ENCODE results near the gene ARID1B. TPM values are rescaled to one million over a fixed set of nuclear protein-coding genes. Genes with fewer than 3 reads are reported as not detected.

The ARID1B gene
- total and polyA plus RNA-seq, 9 donors = 44.2 to 72.5 (median 63.5) TPM

- no peak overlapping the region for H3K27ac ChIP-seq (ENCODE audit: low read length)
- H3K4me3 ChIP-seq (ENCODE audit: low read length) = no peak overlapping the region
- whole genome bisulfite sequencing (ENCODE audit: insufficient coverage) = 95% methylated on average over 4 of the region's 7 CpGs
- no peak for DNase-seq
- no peaks in the 10 kb centered on the region for H3K36me3 ChIP-seq (ENCODE audit: control insufficient read depth, insufficient read depth, low read length)
- no peaks in the 10 kb centered on the region for H3K27me3 ChIP-seq (ENCODE audit: control insufficient read depth, insufficient read depth, low read length)
- H3K4me1 ChIP-seq (ENCODE audit: control insufficient read depth, insufficient read depth, low read length) = peaks cover 2% of the 10 kb centered on the region
- H3K9me3 ChIP-seq (replicated peaks; ENCODE audit: control insufficient read depth, low read depth, low read length) = no peaks in the 10 kb centered on the region
Measured at GRCh38 chr6:157096522-157096921, 319.3 kb downstream of the ARID1B start.

- H3K9me3 ChIP-seq (replicated peaks; ENCODE audit: control insufficient read depth, low read depth, low read length) = no peaks in the 10 kb centered on the region
- H3K4me3 ChIP-seq (ENCODE audit: low read length) = no peak overlapping the region
- H3K4me1 ChIP-seq (ENCODE audit: control insufficient read depth, insufficient read depth, low read length) = peaks cover 2% of the 10 kb centered on the region
- no peak overlapping the region for H3K27ac ChIP-seq (ENCODE audit: low read length)
- 67% methylated on average over 9 of the region's 16 CpGs for WGBS (ENCODE audit: insufficient coverage)
- no peaks in the 10 kb centered on the region for H3K27me3 ChIP-seq (ENCODE audit: control insufficient read depth, insufficient read depth, low read length)
- DNase-seq = no peak
- H3K36me3 ChIP-seq (ENCODE audit: control insufficient read depth, insufficient read depth, low read length) = no peaks in the 10 kb centered on the region
Measured at GRCh38 chr6:157097255-157097955, 320.2 kb downstream of the ARID1B start.

- H3K4me3 ChIP-seq (ENCODE audit: low read length) = no peak overlapping the region
- WGBS (ENCODE audit: insufficient coverage) = 100% methylated on average over 7 of the region's 8 CpGs
- no peaks in the 10 kb centered on the region for H3K9me3 ChIP-seq (replicated peaks; ENCODE audit: control insufficient read depth, low read depth, low read length)
- H3K27me3 ChIP-seq (ENCODE audit: control insufficient read depth, insufficient read depth, low read length) = no peaks in the 10 kb centered on the region
- no peaks in the 10 kb centered on the region for H3K36me3 ChIP-seq (ENCODE audit: control insufficient read depth, insufficient read depth, low read length)
- no peaks in the 10 kb centered on the region for H3K4me1 ChIP-seq (ENCODE audit: control insufficient read depth, insufficient read depth, low read length)
- H3K27ac ChIP-seq (ENCODE audit: low read length) = no peak overlapping the region
- DNase-seq = no peak
Measured at GRCh38 chr6:157098999-157099398, 321.8 kb downstream of the ARID1B start.

DNA sequence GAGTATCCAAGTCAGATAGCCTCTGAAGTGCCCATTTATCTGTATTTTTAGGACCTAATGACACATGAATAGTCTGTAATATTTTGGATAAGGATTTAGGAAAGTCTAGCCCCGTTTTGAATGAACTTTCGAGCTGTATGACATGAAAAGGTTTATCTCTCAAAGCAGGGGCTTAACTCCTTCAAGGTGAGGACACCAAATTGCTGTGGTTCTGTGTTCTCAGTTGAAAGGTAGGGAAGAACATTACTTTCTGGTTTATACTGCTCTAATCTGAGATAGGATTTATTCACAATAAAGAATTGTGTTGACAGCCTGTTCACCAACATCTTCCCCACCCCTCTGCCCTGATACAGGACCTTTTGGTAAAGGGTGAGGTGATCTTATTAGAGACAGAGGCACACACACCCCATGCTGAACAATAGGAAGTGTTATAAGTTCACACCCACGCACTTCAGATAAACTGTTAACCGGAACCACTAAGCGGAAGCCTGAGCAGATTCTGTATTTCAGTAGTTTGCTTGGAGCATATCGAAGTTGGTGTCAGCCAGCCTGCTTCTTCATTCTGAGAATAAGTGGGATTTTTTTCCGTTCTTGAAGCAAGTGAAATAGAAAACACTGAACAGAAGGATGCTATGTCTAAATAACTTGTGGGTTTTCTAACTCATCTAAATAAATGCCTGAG is 322.9 kb downstream of the ARID1B start:
- no peak for DNase-seq
- WGBS (ENCODE audit: insufficient coverage) = 82% methylated on average over 4 of the region's 7 CpGs
- H3K36me3 ChIP-seq (ENCODE audit: control insufficient read depth, insufficient read depth, low read length) = no peaks in the 10 kb centered on the region
- H3K9me3 ChIP-seq (replicated peaks; ENCODE audit: control insufficient read depth, low read depth, low read length) = no peaks in the 10 kb centered on the region
- no peak overlapping the region for H3K4me3 ChIP-seq (ENCODE audit: low read length)
- H3K4me1 ChIP-seq (ENCODE audit: control insufficient read depth, insufficient read depth, low read length) = no peaks in the 10 kb centered on the region
- no peaks in the 10 kb centered on the region for H3K27me3 ChIP-seq (ENCODE audit: control insufficient read depth, insufficient read depth, low read length)
- H3K27ac ChIP-seq (ENCODE audit: low read length) = no peak overlapping the region

DNA sequence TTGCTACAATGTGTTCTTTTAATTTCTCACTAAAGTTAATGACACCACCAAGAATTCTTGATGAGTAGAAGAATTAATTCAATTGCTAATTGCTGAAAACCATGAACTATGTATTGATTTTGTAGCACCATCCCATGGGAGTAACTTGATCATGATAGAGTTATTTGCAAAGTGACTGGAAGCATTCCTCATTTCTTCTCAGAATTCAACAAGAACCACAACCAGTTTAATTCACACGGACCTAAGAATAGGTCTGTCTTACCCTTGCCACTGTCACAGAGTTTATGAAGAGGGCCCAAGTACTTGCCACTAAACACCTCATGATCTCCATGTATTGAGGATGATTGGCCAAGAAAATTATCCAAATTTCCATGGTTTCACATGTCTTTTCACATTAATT is 324.0 kb downstream of the ARID1B start:
- Histone ChIP-seq H3K4me3 (ENCODE audit: low read length) (no peak overlapping the region), H3K4me1 (ENCODE audit: control insufficient read depth, insufficient read depth, low read length) (no peaks in the 10 kb centered on the region), H3K36me3 (ENCODE audit: control insufficient read depth, insufficient read depth, low read length) (no peaks in the 10 kb centered on the region), H3K27me3 (ENCODE audit: control insufficient read depth, insufficient read depth, low read length) (no peaks in the 10 kb centered on the region), H3K9me3 (replicated peaks; ENCODE audit: control insufficient read depth, low read depth, low read length) (no peaks in the 10 kb centered on the region), H3K27ac (ENCODE audit: low read length) (no peak overlapping the region)
- no peak for DNase-seq
- WGBS (ENCODE audit: insufficient coverage) = no CpG with 5 or more reads among the region's 1 CpG

- Histone ChIP-seq H3K9me3 (replicated peaks; ENCODE audit: control insufficient read depth, low read depth, low read length) (no peaks in the 10 kb centered on the region), H3K4me3 (ENCODE audit: low read length) (no peak overlapping the region), H3K27ac (ENCODE audit: low read length) (no peak overlapping the region), H3K27me3 (ENCODE audit: control insufficient read depth, insufficient read depth, low read length) (no peaks in the 10 kb centered on the region), H3K4me1 (ENCODE audit: control insufficient read depth, insufficient read depth, low read length) (peaks cover 2% of the 10 kb centered on the region), H3K36me3 (ENCODE audit: control insufficient read depth, insufficient read depth, low read length) (no peaks in the 10 kb centered on the region)
- DNase-seq = no peak
- WGBS (ENCODE audit: insufficient coverage) = no CpG with 5 or more reads among the region's 1 CpG
Measured at GRCh38 chr6:157104803-157105202, 327.6 kb downstream of the ARID1B start.

DNA sequence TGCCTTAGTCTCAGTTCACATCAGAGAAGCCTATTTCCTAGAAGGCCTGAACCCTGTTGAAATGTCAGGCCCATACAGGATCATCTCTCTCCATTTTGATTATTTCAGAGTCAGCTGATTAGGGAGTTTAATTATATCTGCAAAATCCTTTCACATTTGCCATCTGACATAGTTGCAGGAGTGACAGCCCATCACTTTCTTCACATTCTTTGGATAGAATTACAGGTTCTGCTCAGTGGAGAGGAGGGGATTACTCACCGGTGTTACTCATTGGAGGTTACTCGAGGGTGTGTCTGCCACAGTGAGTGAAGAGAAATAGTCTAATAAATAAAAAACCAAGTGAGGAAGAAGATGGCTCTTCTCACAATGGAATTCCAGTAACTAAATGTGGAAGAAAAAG is 329.3 kb downstream of the ARID1B start:
- WGBS (ENCODE audit: insufficient coverage) = no CpG with 5 or more reads among the region's 2 CpGs
- DNase-seq = no peak
- H3K4me1 ChIP-seq (ENCODE audit: control insufficient read depth, insufficient read depth, low read length) = peaks cover 2% of the 10 kb centered on the region
- H3K27ac ChIP-seq (ENCODE audit: low read length) = no peak overlapping the region
- H3K27me3 ChIP-seq (ENCODE audit: control insufficient read depth, insufficient read depth, low read length) = no peaks in the 10 kb centered on the region
- H3K9me3 ChIP-seq (replicated peaks; ENCODE audit: control insufficient read depth, low read depth, low read length) = no peaks in the 10 kb centered on the region
- H3K36me3 ChIP-seq (ENCODE audit: control insufficient read depth, insufficient read depth, low read length) = peaks cover 4% of the 10 kb centered on the region
- H3K4me3 ChIP-seq (ENCODE audit: low read length) = no peak overlapping the region

DNA sequence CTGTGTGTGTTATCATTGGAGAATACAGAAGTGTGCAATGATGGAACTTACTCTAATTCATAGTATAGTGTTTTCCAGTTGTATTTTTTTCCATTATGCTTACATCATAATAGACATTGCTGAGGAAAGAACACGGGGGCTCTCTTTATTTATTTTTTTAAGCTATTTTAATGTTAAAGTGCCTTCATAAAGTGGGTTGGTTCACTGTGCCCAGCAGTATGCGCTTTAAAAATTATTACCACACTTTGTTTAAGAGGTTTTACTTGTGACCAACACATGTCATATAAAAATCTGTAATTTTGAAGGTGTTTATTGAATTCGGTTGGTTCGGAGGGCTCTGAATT is 330.4 kb downstream of the ARID1B start:
- no peak overlapping the region for H3K27ac ChIP-seq (ENCODE audit: low read length)
- no CpG with 5 or more reads among the region's 4 CpGs for WGBS (ENCODE audit: insufficient coverage)

DNA sequence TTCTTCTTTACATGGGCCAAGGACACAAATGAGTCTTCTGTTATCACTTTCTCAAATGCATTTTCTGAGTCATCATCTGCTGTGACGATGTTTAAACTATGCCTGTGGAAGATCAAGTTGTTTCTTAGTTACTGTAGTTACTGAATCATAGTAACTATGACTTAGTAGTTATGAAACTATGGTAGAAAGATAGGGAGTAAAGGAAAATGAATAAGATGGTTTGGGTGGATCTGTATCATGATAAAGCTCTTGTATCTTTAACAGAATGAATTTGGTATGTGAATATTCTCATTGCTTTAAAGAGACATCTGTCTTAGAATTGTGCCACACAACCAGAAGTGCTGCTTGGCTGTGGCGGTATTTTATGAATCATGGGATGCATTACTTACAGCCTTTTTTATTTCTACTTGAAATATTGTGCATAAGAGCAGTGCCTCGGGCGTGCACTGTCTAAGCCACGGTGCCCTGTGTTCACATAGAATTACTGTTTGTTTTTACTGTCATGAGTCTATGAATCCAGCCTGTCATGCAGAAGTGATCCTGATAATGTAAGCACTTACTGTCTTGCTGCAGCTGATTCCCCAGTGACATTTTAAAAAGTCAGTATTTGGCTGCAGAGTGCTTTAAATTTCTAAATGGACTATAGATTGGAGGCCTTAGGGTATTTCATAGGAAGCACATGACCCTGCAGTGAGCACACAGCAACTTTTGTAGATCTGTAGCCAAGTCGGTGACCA is 330.9 kb downstream of the ARID1B start:
- no peaks in the 10 kb centered on the region for H3K9me3 ChIP-seq (replicated peaks; ENCODE audit: control insufficient read depth, low read depth, low read length)
- DNase-seq = peak; percentile 52
- 28% methylated on average over 3 of the region's 6 CpGs for WGBS (ENCODE audit: insufficient coverage)
- H3K4me3 ChIP-seq (ENCODE audit: low read length) = no peak overlapping the region
- H3K27ac ChIP-seq (ENCODE audit: low read length) = no peak overlapping the region
- H3K27me3 ChIP-seq (ENCODE audit: control insufficient read depth, insufficient read depth, low read length) = no peaks in the 10 kb centered on the region
- peaks cover 2% of the 10 kb centered on the region for H3K4me1 ChIP-seq (ENCODE audit: control insufficient read depth, insufficient read depth, low read length)
- peaks cover 4% of the 10 kb centered on the region for H3K36me3 ChIP-seq (ENCODE audit: control insufficient read depth, insufficient read depth, low read length)

More for the DNA sequence above, 330.4 kb downstream of the ARID1B start:
- Histone ChIP-seq H3K36me3 (ENCODE audit: control insufficient read depth, insufficient read depth, low read length) (peaks cover 4% of the 10 kb centered on the region), H3K4me1 (ENCODE audit: control insufficient read depth, insufficient read depth, low read length) (peaks cover 2% of the 10 kb centered on the region), H3K9me3 (replicated peaks; ENCODE audit: control insufficient read depth, low read depth, low read length) (no peaks in the 10 kb centered on the region), H3K4me3 (ENCODE audit: low read length) (no peak overlapping the region), H3K27me3 (ENCODE audit: control insufficient read depth, insufficient read depth, low read length) (no peaks in the 10 kb centered on the region)
- DNase-seq = no peak

DNA sequence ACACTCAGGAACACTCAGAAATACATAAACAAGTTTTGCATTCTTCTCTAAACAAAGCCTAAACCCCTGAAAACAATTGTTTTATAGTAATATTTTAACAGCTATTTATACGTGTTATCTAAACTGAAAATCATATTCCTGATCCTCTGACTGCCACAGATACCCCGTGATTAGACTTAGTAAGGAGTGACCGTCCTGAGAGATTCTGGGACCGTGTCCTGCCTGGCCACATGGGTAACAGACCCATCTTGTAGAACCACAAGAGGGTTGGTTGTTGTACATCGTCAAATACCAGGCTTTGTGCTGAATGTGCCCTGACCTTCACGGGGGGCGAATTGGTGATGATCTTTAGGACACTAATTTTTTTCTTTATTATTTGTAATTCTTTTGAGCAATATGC is 331.7 kb downstream of the ARID1B start:
- Histone ChIP-seq H3K4me3 (ENCODE audit: low read length) (no peak overlapping the region), H3K27ac (ENCODE audit: low read length) (no peak overlapping the region), H3K9me3 (replicated peaks; ENCODE audit: control insufficient read depth, low read depth, low read length) (no peaks in the 10 kb centered on the region), H3K36me3 (ENCODE audit: control insufficient read depth, insufficient read depth, low read length) (peaks cover 8% of the 10 kb centered on the region), H3K27me3 (ENCODE audit: control insufficient read depth, insufficient read depth, low read length) (no peaks in the 10 kb centered on the region), H3K4me1 (ENCODE audit: control insufficient read depth, insufficient read depth, low read length) (peaks cover 2% of the 10 kb centered on the region)
- DNase-seq = no peak
- 82% methylated on average over 4 of the region's 7 CpGs for WGBS (ENCODE audit: insufficient coverage)
